Keratinocyte (primary cell): Measurements from ENCODE around the gene SSX5. TPM values are rescaled to one million over a fixed set of nuclear protein-coding genes. Genes with fewer than 3 reads are reported as not detected.
"Not testable (repeated sequence)": the region's sequence is repeated elsewhere in the genome, so short reads cannot be mapped to it uniquely, and the experiment has no call there.

Source experiments
- DNase-seq: peaks from one replicate; pipeline ENCODE4 v3.0.0-alpha.2; 2011; ENCODE audit warnings: low read depth, missing footprints, low spot score
- FAIRE-seq: peaks from 2 replicates; lab custom pipeline; 2011; peaks lifted over from hg19 to GRCh38; lab: Jason Lieb, UNC
- H2AFZ ChIP-seq: 2 replicates; pipeline ENCODE4 v1.6.0; 2012; ENCODE audit warnings: low read length, control low read depth, inconsistent platforms; ENCODE audit not compliant: control insufficient read depth
- H3K27ac ChIP-seq: 2 replicates; pipeline ENCODE4 v1.5.1; 2011; ENCODE audit warnings: low read length; ENCODE audit not compliant: control insufficient read depth, insufficient read depth
- H3K27me3 ChIP-seq: 3 replicates; pipeline ENCODE4 v1.6.0; 2011; ENCODE audit warnings: low read length; ENCODE audit not compliant: control insufficient read depth, insufficient read depth; ENCODE audit errors: extremely low read depth
- H3K36me3 ChIP-seq, 2 experiments: 2 replicates in 1 of 2; 3 replicates in 1 of 2; pipeline ENCODE4 v1.5.1; 2011; ENCODE audit warnings: low read length in 2 of 2, mild to moderate bottlenecking in 1 of 2; ENCODE audit not compliant: control insufficient read depth in 2 of 2, insufficient read depth in 2 of 2; ENCODE audit errors: extremely low read depth in 1 of 2
- H3K4me1 ChIP-seq: 3 replicates; pipeline ENCODE4 v1.5.1; 2011; ENCODE audit warnings: low read length; ENCODE audit not compliant: control insufficient read depth, insufficient read depth; ENCODE audit errors: extremely low read depth
- H3K4me2 ChIP-seq: 3 replicates; pipeline ENCODE4 v1.6.0; 2011; ENCODE audit warnings: low read depth, low read length; ENCODE audit not compliant: control insufficient read depth, insufficient read depth; ENCODE audit errors: extremely low read depth
- H3K4me3 ChIP-seq, 3 experiments: fragments of 200-600 bp in 1 of 3; sonication (generic) in 1 of 3; 2 replicates in 2 of 3; 3 replicates in 1 of 3; pipeline ENCODE4 v1.5.1; 2011 to 2016; ENCODE audit warnings: low read length in 3 of 3, mild to moderate bottlenecking in 3 of 3, control low read depth in 2 of 3, inconsistent platforms in 1 of 3, low read depth in 1 of 3, mixed read lengths in 1 of 3, mixed run types in 1 of 3, moderate library complexity in 1 of 3; ENCODE audit not compliant: control insufficient read depth in 2 of 3, insufficient read depth in 2 of 3; ENCODE audit errors: extremely low read depth in 1 of 3
- H3K79me2 ChIP-seq: 2 replicates; pipeline ENCODE4 v1.6.0; 2012; ENCODE audit warnings: low read length; ENCODE audit not compliant: control insufficient read depth, insufficient read depth
- H3K9ac ChIP-seq: 3 replicates; pipeline ENCODE4 v1.6.0; 2011; ENCODE audit warnings: low read length; ENCODE audit not compliant: control insufficient read depth, insufficient read depth; ENCODE audit errors: extremely low read depth
- H3K9me1 ChIP-seq: 3 replicates; pipeline ENCODE4 v1.6.0; 2011; ENCODE audit warnings: low read length; ENCODE audit not compliant: control insufficient read depth, insufficient read depth; ENCODE audit errors: extremely low read depth
- H3K9me3 ChIP-seq: 2 replicates; pipeline ENCODE4 v1.5.1; 2012; ENCODE audit warnings: low read depth, low read length; ENCODE audit not compliant: control insufficient read depth
- H4K20me1 ChIP-seq: 3 replicates; pipeline ENCODE4 v1.6.0; 2011; ENCODE audit warnings: low read length; ENCODE audit not compliant: control insufficient read depth, insufficient read depth; ENCODE audit errors: extremely low read depth
- CTCF ChIP-seq, 3 experiments: IDR thresholded peaks in 1 of 3; conservative IDR thresholded peaks in 1 of 3; optimal IDR thresholded peaks in 1 of 3; 2 replicates in 2 of 3; 3 replicates in 1 of 3; pipeline versions ENCODE3 to v1.5.1; 2011; ENCODE audit warnings: low read length in 3 of 3, mild to moderate bottlenecking in 3 of 3, moderate library complexity in 2 of 3, control low read depth in 1 of 3, inconsistent platforms in 1 of 3; ENCODE audit not compliant: insufficient read depth in 2 of 3; ENCODE audit errors: extremely low read depth in 1 of 3
- EZH2 ChIP-seq: IDR thresholded peaks from one replicate; pipeline ENCODE4 v1.6.1; 2012; ENCODE audit warnings: inconsistent platforms, mild to moderate bottlenecking, low read length, moderate library complexity
- dilution Hi-C: fragments of 300-500 bp; cut with MboI; formaldehyde crosslinking; loops from one replicate; pipeline ENCODE4 v1.7.0; 2020; ENCODE audit warnings: low sequenced_read_pairs; ENCODE audit not compliant: extremely low pct_ligation_motif_present
- polyA plus RNA-seq, 5 experiments: library from polyadenylated mRNA; depleted of rRNA in 3 of 5; stranded (reverse) in 3 of 5; stranded (forward) in 1 of 5; unstranded in 1 of 5; fragments of >200 nt; gene quantifications; 1 replicate in 1 of 5; 2 replicates in 3 of 5; 3 replicates in 1 of 5; pipeline versions ENCODE4 v1.2.1 to v1.2.3, GENCODE V29; 2011 to 2012; ENCODE audit warnings: missing spikeins in 2 of 5, low read depth in 1 of 5, low replicate concordance in 1 of 5

Gene SSX5
- polyA plus RNA-seq, 1 donor (not counting 4 experiments of a cell fraction or from before 2014, with no cell fraction given): not detected

DNA sequence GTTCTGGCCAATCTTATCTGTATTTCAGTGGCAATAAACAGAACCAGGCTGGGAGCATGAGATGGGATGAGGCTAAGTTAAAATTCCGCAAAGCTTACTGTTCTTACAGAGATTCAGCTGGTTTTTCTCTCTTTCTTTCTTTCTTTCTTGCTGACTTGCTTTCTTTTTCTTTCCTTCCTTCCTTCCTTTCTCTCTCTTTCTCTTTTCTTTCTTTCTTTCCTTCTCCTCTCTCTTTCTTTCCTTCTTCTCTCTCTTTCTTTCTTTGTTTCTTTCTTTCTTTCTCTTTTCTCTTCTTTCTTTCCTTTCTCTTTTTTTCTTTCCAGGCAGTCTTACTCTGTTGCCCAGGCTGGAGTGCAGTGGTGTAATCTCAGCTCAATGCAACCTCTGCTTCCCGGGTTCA lies 41.8 kb downstream of the SSX5 start:
- H3K9ac ChIP-seq: no peak overlapping the region
- no peaks in the 10 kb centered on the region for H3K9me1 ChIP-seq
- H3K27me3 ChIP-seq: no peaks in the 10 kb centered on the region
- TF ChIP-seq CTCF (optimal IDR thresholded peaks at IDR 0.05 in 1 of 3, IDR thresholded peaks at IDR 0.05 in 1 of 3, conservative IDR thresholded peaks at IDR 0.05 in 1 of 3; ENCODE audit: extremely low read depth in 1 of 3, insufficient read depth in 2 of 3, low read length in 3 of 3) (no peak), EZH2 (no peak)
- H4K20me1 ChIP-seq: no peaks in the 10 kb centered on the region
- dilution Hi-C loops: no loop called here
- H3K4me1 ChIP-seq: no peaks in the 10 kb centered on the region
- H3K4me2 ChIP-seq: no peak overlapping the region
- DNase-seq (no peak), FAIRE-seq (no peak)
- no peak overlapping the region for H2AFZ ChIP-seq
- H3K27ac ChIP-seq: no peak overlapping the region
- no peaks in the 10 kb centered on the region for H3K36me3 ChIP-seq
- H3K79me2 ChIP-seq: no peaks in the 10 kb centered on the region
- no peaks in the 10 kb centered on the region for H3K9me3 ChIP-seq
- no peak overlapping the region for H3K4me3 ChIP-seq

DNA sequence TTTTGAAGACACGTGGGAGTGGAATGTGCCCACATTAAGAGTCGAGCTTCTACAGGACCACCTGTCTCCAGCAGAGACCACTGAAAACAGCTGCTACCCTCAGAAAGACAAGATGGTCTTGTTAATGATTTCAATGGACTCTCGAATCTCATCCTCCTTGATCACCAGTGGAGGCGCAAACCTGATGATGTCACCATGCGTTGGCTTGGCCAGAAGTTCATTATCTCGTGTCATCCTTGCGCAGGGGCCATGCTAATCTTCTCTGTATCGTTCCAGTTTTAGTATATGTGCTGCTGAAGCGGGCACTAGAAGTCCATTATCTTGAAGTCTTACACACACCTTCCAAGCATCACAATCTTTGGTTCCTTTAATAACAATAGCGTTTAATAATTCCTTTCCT lies 42.8 kb downstream of the SSX5 start:
- no peaks in the 10 kb centered on the region for H3K27me3 ChIP-seq
- no peaks in the 10 kb centered on the region for H3K79me2 ChIP-seq
- H3K9ac ChIP-seq: no peak overlapping the region
- H3K36me3 ChIP-seq: no peaks in the 10 kb centered on the region
- H2AFZ ChIP-seq: no peak overlapping the region
- TF ChIP-seq CTCF (optimal IDR thresholded peaks at IDR 0.05 in 1 of 3, IDR thresholded peaks at IDR 0.05 in 1 of 3, conservative IDR thresholded peaks at IDR 0.05 in 1 of 3; ENCODE audit: extremely low read depth in 1 of 3, insufficient read depth in 2 of 3, low read length in 3 of 3): no peak
- no peak for TF ChIP-seq EZH2
- no peaks in the 10 kb centered on the region for H4K20me1 ChIP-seq
- H3K27ac ChIP-seq: no peak overlapping the region
- dilution Hi-C loops: no loop called here
- no peaks in the 10 kb centered on the region for H3K4me1 ChIP-seq
- no peak overlapping the region for H3K4me2 ChIP-seq
- H3K9me1 ChIP-seq: no peaks in the 10 kb centered on the region
- FAIRE-seq (no peak), DNase-seq (no peak)
- no peak overlapping the region for H3K4me3 ChIP-seq
- H3K9me3 ChIP-seq: no peaks in the 10 kb centered on the region

DNA sequence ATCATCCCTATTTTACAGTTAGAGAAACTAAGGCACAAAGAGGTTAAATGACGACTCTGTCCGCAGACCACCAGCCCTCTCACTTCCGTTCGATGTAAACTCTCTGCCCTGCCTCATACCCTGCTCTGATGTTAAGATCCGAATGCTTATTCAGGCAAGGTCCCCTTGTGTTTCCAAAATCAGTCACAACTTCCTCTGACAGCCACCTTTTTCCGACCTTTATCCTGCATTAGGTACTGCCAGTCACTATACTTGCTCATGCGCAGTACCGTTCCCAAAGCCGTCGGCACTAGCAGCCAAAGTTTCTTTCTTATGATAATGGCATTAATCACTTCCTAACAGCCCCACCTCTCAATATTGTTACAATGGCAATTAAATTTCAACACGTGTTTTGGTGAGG lies 53.9 kb downstream of the SSX5 start:
- H3K27ac ChIP-seq, H3K79me2 ChIP-seq, H3K9ac ChIP-seq, dilution Hi-C loops, H4K20me1 ChIP-seq, H3K4me2 ChIP-seq, H3K4me1 ChIP-seq, H3K27me3 ChIP-seq, H2AFZ ChIP-seq, H3K4me3 ChIP-seq, FAIRE-seq, DNase-seq, H3K9me1 ChIP-seq, H3K9me3 ChIP-seq, H3K36me3 ChIP-seq: not testable (repeated sequence)

- H3K36me3 ChIP-seq, H3K27ac ChIP-seq, H2AFZ ChIP-seq, H3K9me3 ChIP-seq, H3K4me1 ChIP-seq, H3K79me2 ChIP-seq, DNase-seq, dilution Hi-C loops, H3K4me3 ChIP-seq, H4K20me1 ChIP-seq, H3K27me3 ChIP-seq, H3K4me2 ChIP-seq, H3K9ac ChIP-seq, H3K9me1 ChIP-seq: not testable (repeated sequence)
- peak; percentile 43 for FAIRE-seq
Measured at GRCh38 chrX:48141810-48142508, 54.6 kb downstream of the SSX5 start.
